Measurements from ENCODE around the gene TRIM43B. TPM values are rescaled to one million over a fixed set of nuclear protein-coding genes. Genes with fewer than 3 reads are reported as not detected.
A peak's percentile ranks its signal among the peaks of the same experiment; 100 is the strongest.
"Not testable (repeated sequence)": the region's sequence is repeated elsewhere in the genome, so short reads cannot be mapped to it uniquely, and the experiment has no call there.

The TRIM43B gene
- total RNA-seq: not detected

- POLR2A ChIA-PET: not testable (repeated sequence)
Observed at GRCh38 chr2:95484654-95485053, at the start of gene TRIM43B. Gene TRIM43B (minus strand): TSS chr2:95484754. CDS start chr2:95482714, 2,040 bp downstream.

GRCh38 chr2:95531254-95531771 lies 46.8 kb upstream of the TRIM43B start:
- Mint-ChIP-seq H3K27me3 (peaks cover 4% of the 10 kb centered on the region), H3K27ac (no peak overlapping the region), H3K9me3 (no peaks in the 10 kb centered on the region), H3K4me1 (peaks cover 27% of the 10 kb centered on the region), H3K4me3 (no peak overlapping the region), H3K36me3 (ENCODE audit: low read depth) (peaks cover 26% of the 10 kb centered on the region)
- no peak for DNase-seq
- POLR2A ChIA-PET: no interaction called here
- CTCF ChIA-PET: no interaction called here

More at GRCh38 chr2:95484654-95485053, at the start of gene TRIM43B:
- CTCF ChIA-PET; DNase-seq; H3K9me3 Mint-ChIP-seq; H3K36me3 Mint-ChIP-seq (ENCODE audit: low read depth); H3K27ac Mint-ChIP-seq; H3K4me1 Mint-ChIP-seq; H3K4me3 Mint-ChIP-seq: not testable (repeated sequence)
- H3K27me3 Mint-ChIP-seq: peaks cover 15% of the 10 kb centered on the region

GRCh38 chr2:95530734-95531133 lies 46.2 kb upstream of the TRIM43B start:
- DNase-seq: peak; percentile 50
- Mint-ChIP-seq H3K27me3 (no peaks in the 10 kb centered on the region), H3K36me3 (ENCODE audit: low read depth) (peaks cover 26% of the 10 kb centered on the region), H3K4me3 (no peak overlapping the region), H3K9me3 (no peaks in the 10 kb centered on the region), H3K4me1 (peaks cover 33% of the 10 kb centered on the region), H3K27ac (no peak overlapping the region)
- POLR2A ChIA-PET: no interaction called here
- CTCF ChIA-PET: no interaction called here

- Mint-ChIP-seq H3K9me3 (no peaks in the 10 kb centered on the region), H3K4me1 (peaks cover 39% of the 10 kb centered on the region), H3K27me3 (peaks cover 4% of the 10 kb centered on the region), H3K4me3 (peak overlapping the region; percentile 90), H3K27ac (peak overlapping the region; percentile 68), H3K36me3 (ENCODE audit: low read depth) (peaks cover 24% of the 10 kb centered on the region)
- CTCF ChIA-PET: no interaction called here
- DNase-seq: peak; percentile 64
- POLR2A ChIA-PET: no interaction called here
Observed at GRCh38 chr2:95526360-95527341, 42.1 kb upstream of the TRIM43B start.

GRCh38 chr2:95525294-95526035 lies 40.9 kb upstream of the TRIM43B start:
- peak overlapping the region; percentile 73 for H3K4me3 Mint-ChIP-seq
- H3K27ac Mint-ChIP-seq: peak overlapping the region; percentile 68
- H3K9me3 Mint-ChIP-seq: no peaks in the 10 kb centered on the region
- peaks cover 8% of the 10 kb centered on the region for H3K27me3 Mint-ChIP-seq
- H3K36me3 Mint-ChIP-seq (ENCODE audit: low read depth): peaks cover 12% of the 10 kb centered on the region
- CTCF ChIA-PET: no interaction called here
- POLR2A ChIA-PET: no interaction called here
- no peak for DNase-seq
- H3K4me1 Mint-ChIP-seq: peaks cover 27% of the 10 kb centered on the region

GRCh38 chr2:95524195-95524594 lies 39.6 kb upstream of the TRIM43B start:
- no peak overlapping the region for H3K27ac Mint-ChIP-seq
- CTCF ChIA-PET: no interaction called here
- POLR2A ChIA-PET: no interaction called here
- H3K4me1 Mint-ChIP-seq: peaks cover 21% of the 10 kb centered on the region
- peaks cover 4% of the 10 kb centered on the region for H3K36me3 Mint-ChIP-seq (ENCODE audit: low read depth)
- no peak for DNase-seq
- H3K4me3 Mint-ChIP-seq: no peak overlapping the region
- H3K27me3 Mint-ChIP-seq: peaks cover 9% of the 10 kb centered on the region
- H3K9me3 Mint-ChIP-seq: no peaks in the 10 kb centered on the region

GRCh38 chr2:95514718-95515117 lies 30.2 kb upstream of the TRIM43B start:
- no peaks in the 10 kb centered on the region for H3K4me1 Mint-ChIP-seq
- H3K9me3 Mint-ChIP-seq: no peaks in the 10 kb centered on the region
- DNase-seq: no peak
- H3K27ac Mint-ChIP-seq: no peak overlapping the region
- ChIA-PET POLR2A (no interaction called here), CTCF (interaction anchor here (0.9 kb wide), 1 partner anchor 125 kb away, joined by 3 read pairs; no protein-coding TSS in a partner anchor)
- no peak overlapping the region for H3K4me3 Mint-ChIP-seq
- H3K27me3 Mint-ChIP-seq: peaks cover 19% of the 10 kb centered on the region
- no peaks in the 10 kb centered on the region for H3K36me3 Mint-ChIP-seq (ENCODE audit: low read depth)

GRCh38 chr2:95514226-95514625 lies 29.7 kb upstream of the TRIM43B start:
- CTCF ChIA-PET: interaction anchor here (0.9 kb wide), 1 partner anchor 125 kb away, joined by 3 read pairs; no protein-coding TSS in a partner anchor
- H3K4me1 Mint-ChIP-seq; DNase-seq; H3K27ac Mint-ChIP-seq; H3K36me3 Mint-ChIP-seq (ENCODE audit: low read depth); H3K4me3 Mint-ChIP-seq; H3K9me3 Mint-ChIP-seq; POLR2A ChIA-PET: not testable (repeated sequence)
- peaks cover 19% of the 10 kb centered on the region for H3K27me3 Mint-ChIP-seq

GRCh38 chr2:95509408-95509807 lies 24.9 kb upstream of the TRIM43B start:
- Mint-ChIP-seq H3K9me3 (no peaks in the 10 kb centered on the region), H3K4me3 (no peak overlapping the region), H3K27ac (no peak overlapping the region), H3K27me3 (peaks cover 12% of the 10 kb centered on the region), H3K36me3 (ENCODE audit: low read depth) (no peaks in the 10 kb centered on the region), H3K4me1 (no peaks in the 10 kb centered on the region)
- DNase-seq: no peak
- ChIA-PET CTCF (no interaction called here), POLR2A (no interaction called here)

GRCh38 chr2:95505222-95505621 lies 20.7 kb upstream of the TRIM43B start:
- Mint-ChIP-seq H3K36me3 (ENCODE audit: low read depth) (no peaks in the 10 kb centered on the region), H3K27me3 (peaks cover 15% of the 10 kb centered on the region), H3K27ac (no peak overlapping the region), H3K9me3 (no peaks in the 10 kb centered on the region), H3K4me1 (no peaks in the 10 kb centered on the region), H3K4me3 (no peak overlapping the region)
- ChIA-PET POLR2A (no interaction called here), CTCF (no interaction called here)
- DNase-seq: no peak

- no peaks in the 10 kb centered on the region for H3K9me3 Mint-ChIP-seq
- no peak overlapping the region for H3K27ac Mint-ChIP-seq
- DNase-seq: no peak
- H3K36me3 Mint-ChIP-seq (ENCODE audit: low read depth): no peaks in the 10 kb centered on the region
- CTCF ChIA-PET: no interaction called here
- H3K4me1 Mint-ChIP-seq: no peaks in the 10 kb centered on the region
- no peak overlapping the region for H3K4me3 Mint-ChIP-seq
- peaks cover 10% of the 10 kb centered on the region for H3K27me3 Mint-ChIP-seq
- POLR2A ChIA-PET: no interaction called here
Observed at GRCh38 chr2:95500854-95501253, 16.3 kb upstream of the TRIM43B start.

- H3K27me3 Mint-ChIP-seq: peaks cover 14% of the 10 kb centered on the region
- CTCF ChIA-PET; H3K36me3 Mint-ChIP-seq (ENCODE audit: low read depth); H3K9me3 Mint-ChIP-seq; H3K4me1 Mint-ChIP-seq; DNase-seq; H3K27ac Mint-ChIP-seq; H3K4me3 Mint-ChIP-seq; POLR2A ChIA-PET: not testable (repeated sequence)
Observed at GRCh38 chr2:95492076-95492475, 7.5 kb upstream of the TRIM43B start.

GRCh38 chr2:95475025-95475424 lies 9.5 kb downstream of the TRIM43B start:
- H3K27me3 Mint-ChIP-seq; CTCF ChIA-PET; DNase-seq; H3K4me1 Mint-ChIP-seq; H3K9me3 Mint-ChIP-seq; H3K4me3 Mint-ChIP-seq; H3K27ac Mint-ChIP-seq; POLR2A ChIA-PET; H3K36me3 Mint-ChIP-seq (ENCODE audit: low read depth): not testable (repeated sequence)
